NCI-H2196 (cell line): ENCODE results near the gene BTLA.
A peak's percentile ranks its signal among the peaks of the same experiment; 100 is the strongest.
"Not testable (repeated sequence)": the region's sequence is repeated elsewhere in the genome, so short reads cannot be mapped to it uniquely, and the experiment has no call there.

Experiments
- DNase-seq: peaks from one replicate; lab custom pipeline; 2025; ENCODE audit not compliant: unreplicated experiment; lab: John Stamatoyannopoulos, UW

The BTLA gene

GRCh38 chr3:112498914-112499711, at the start of gene BTLA:
Gene BTLA, minus strand, starts transcription at chr3:112499472. Its CDS starts 114 bp downstream, at chr3:112499358.
- no peak for DNase-seq

GRCh38 chr3:112546216-112546759, 47.0 kb upstream of the BTLA start:
- no peak for DNase-seq

GRCh38 chr3:112539825-112540650, 40.8 kb upstream of the BTLA start:
- no peak for DNase-seq

- peak; percentile 46 for DNase-seq
These were observed 32.1 kb upstream of the BTLA start for GRCh38 chr3:112531358-112531781.

- no peak for DNase-seq
These were observed 31.3 kb upstream of the BTLA start for GRCh38 chr3:112530573-112530972.

GRCh38 chr3:112524127-112524526, 24.9 kb upstream of the BTLA start:
- not testable (repeated sequence) for DNase-seq

GRCh38 chr3:112519424-112520001, 20.2 kb upstream of the BTLA start:
- DNase-seq, result peak; percentile 62

- not testable (repeated sequence) for DNase-seq
These were observed 19.7 kb upstream of the BTLA start for GRCh38 chr3:112518970-112519369.

- no peak for DNase-seq
These were observed 15.4 kb upstream of the BTLA start for GRCh38 chr3:112514527-112515128.

GRCh38 chr3:112512320-112512719, 13.0 kb upstream of the BTLA start:
- DNase-seq, result peak; percentile 14

- DNase-seq, result no peak
These were observed 9.6 kb upstream of the BTLA start for GRCh38 chr3:112508860-112509259.

GRCh38 chr3:112508261-112508660, 9.0 kb upstream of the BTLA start:
- no peak for DNase-seq

GRCh38 chr3:112505907-112506306, 6.6 kb upstream of the BTLA start:
- DNase-seq, result no peak

GRCh38 chr3:112504123-112504522, 4.9 kb upstream of the BTLA start:
- DNase-seq, result no peak

- DNase-seq, result no peak
These were observed 4.2 kb upstream of the BTLA start for GRCh38 chr3:112503304-112503972.

GRCh38 chr3:112500621-112501020, 1.3 kb upstream of the BTLA start:
- DNase-seq, result no peak

GRCh38 chr3:112497897-112498548, 1.2 kb downstream of the BTLA start:
- no peak for DNase-seq

- DNase-seq, result no peak
These were observed 2.8 kb downstream of the BTLA start for GRCh38 chr3:112496366-112497067.

GRCh38 chr3:112494448-112494767, 4.9 kb downstream of the BTLA start:
- DNase-seq, result not testable (repeated sequence)
